Measurements from ENCODE around the gene NPAS2.

Gene NPAS2

DNA sequence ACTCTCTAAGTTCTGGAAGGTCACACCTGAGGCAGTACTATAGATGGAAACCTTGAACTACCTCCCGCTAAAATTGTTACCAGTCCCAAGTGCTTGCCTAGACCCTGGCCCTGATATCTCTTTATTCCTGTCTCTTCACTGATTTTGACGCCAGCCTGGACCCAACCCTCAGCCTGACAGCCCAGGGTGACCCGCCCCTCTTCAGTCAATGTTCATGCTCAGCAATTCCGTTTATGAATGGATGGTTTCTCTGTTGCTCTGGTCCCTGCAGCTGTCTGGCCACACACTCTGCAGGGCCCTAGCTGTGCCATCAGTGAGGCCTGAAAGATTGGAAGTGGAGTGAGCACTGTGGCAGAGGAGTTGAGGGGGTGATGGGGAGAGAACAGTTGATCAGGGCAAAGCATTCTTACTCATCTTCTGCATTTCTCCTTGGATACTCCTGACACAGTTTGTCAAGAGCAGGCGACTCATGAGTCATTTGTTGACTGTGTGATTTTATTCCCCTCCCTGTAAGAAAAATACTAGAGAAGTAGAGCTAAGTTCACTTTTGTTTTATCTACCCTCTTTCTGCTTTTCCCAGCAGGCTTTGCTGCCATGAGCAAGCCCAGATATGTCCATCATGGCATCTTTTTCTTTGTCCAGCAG is 46.0 kb downstream of the NPAS2 start:
- DNase-seq (ENCODE audit: low read depth), result peak; percentile 90

DNA sequence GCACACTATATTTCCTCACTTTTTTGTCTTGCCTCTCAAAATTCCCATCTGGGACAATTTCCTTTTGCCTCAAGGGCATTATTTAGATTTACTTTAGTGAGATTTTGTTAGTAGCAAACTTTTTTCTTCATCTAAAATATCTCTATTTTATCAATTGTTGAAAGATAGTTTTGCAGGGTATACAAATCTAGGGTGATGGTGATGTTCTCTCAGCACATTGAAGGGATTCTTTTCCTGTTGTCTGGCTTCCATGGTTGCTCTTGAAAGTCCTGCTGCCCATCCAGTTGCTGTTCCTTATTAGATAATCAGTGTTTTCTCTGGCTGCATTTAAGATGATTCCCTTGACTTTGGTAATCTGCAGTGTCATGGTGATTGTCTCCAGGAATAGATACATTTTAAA is 48.1 kb downstream of the NPAS2 start:
- TF ChIP-seq, protein P1, sequence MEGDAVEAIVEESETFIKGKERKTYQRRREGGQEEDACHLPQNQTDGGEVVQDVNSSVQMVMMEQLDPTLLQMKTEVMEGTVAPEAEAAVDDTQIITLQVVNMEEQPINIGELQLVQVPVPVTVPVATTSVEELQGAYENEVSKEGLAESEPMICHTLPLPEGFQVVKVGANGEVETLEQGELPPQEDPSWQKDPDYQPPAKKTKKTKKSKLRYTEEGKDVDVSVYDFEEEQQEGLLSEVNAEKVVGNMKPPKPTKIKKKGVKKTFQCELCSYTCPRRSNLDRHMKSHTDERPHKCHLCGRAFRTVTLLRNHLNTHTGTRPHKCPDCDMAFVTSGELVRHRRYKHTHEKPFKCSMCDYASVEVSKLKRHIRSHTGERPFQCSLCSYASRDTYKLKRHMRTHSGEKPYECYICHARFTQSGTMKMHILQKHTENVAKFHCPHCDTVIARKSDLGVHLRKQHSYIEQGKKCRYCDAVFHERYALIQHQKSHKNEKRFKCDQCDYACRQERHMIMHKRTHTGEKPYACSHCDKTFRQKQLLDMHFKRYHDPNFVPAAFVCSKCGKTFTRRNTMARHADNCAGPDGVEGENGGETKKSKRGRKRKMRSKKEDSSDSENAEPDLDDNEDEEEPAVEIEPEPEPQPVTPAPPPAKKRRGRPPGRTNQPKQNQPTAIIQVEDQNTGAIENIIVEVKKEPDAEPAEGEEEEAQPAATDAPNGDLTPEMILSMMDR (conservative IDR thresholded peaks at IDR 0.05; ENCODE audit: control insufficient read depth, insufficient read depth, low read depth, low read length), result no peak
- no peak overlapping the region for H3K4me3 ChIP-seq (ENCODE audit: control insufficient read depth, low read depth, low read length)
- DNase-seq (ENCODE audit: low read depth), result no peak

More for the DNA sequence above, 46.0 kb downstream of the NPAS2 start:
- no peak overlapping the region for H3K4me3 ChIP-seq (ENCODE audit: control insufficient read depth, low read depth, low read length)
- TF ChIP-seq, protein P1 (conservative IDR thresholded peaks at IDR 0.05; ENCODE audit: control insufficient read depth, insufficient read depth, low read depth, low read length), result no peak

DNA sequence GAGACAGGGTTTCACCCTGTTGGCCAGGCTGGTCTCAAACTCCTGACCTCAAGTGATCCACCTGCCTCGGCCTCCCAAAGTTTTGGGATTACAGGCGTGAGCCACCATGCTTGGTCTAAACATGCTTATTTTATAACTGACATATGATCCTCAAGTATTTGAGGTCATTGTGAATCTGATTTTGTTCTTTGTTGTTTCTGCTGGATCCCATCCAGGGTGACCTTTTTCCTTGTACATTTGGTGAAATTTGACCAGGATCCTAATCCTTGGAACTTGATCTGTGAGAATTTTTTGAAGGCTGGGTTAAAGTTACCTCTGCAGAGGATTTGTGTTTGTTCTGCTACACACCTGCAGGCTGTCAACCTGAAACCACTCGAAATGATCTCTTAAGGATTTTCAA is 49.2 kb downstream of the NPAS2 start:
- no peak for DNase-seq (ENCODE audit: low read depth)
- TF ChIP-seq, protein P1 (conservative IDR thresholded peaks at IDR 0.05; ENCODE audit: control insufficient read depth, insufficient read depth, low read depth, low read length), result no peak
- no peak overlapping the region for H3K4me3 ChIP-seq (ENCODE audit: control insufficient read depth, low read depth, low read length)

DNA sequence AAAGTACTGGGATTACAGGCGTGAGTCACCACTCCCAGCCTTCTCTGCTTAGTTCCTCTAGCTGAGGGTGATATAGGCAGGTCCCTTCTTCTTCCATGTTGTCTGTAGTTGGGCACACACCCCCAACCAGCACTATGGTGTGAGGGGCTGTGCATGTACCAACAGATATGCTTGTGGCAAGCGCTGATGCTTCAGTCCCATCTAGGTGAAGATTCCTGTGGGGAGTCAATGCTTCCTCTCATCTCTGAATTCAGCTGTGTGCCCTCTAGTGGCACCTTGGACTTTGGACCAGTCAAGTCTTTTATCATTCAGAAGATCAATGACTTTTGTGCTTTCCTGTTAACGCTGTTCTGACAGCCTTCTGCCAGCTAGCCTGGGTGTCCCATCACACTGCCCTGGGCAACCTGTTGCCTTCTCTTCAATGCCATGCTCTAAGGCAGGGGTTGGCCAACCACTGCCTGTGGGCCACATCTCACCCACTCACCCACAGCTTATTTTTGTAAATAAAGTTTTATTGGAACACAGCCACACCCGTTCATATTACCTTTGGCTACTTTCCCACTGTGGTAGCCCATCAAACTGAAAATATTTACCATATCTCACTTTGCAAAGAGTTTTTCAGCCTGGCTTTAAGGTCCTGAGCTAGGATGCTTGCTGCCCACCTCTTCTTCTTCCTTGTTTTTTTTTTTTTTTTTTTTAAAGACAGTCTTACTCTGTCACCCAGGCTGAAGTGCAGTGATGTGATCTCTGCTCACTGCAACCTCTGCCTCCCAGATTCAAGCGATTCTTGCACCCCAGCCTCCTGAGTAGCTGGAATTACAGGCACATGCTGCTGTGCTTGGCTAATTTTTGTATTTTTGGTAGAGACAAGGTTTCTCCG is 51.0 kb downstream of the NPAS2 start:
- no peak for DNase-seq (ENCODE audit: low read depth)
- TF ChIP-seq, protein P1 (conservative IDR thresholded peaks at IDR 0.05; ENCODE audit: control insufficient read depth, insufficient read depth, low read depth, low read length), result peak; percentile 33
- H3K4me3 ChIP-seq (ENCODE audit: control insufficient read depth, low read depth, low read length), result no peak overlapping the region

DNA sequence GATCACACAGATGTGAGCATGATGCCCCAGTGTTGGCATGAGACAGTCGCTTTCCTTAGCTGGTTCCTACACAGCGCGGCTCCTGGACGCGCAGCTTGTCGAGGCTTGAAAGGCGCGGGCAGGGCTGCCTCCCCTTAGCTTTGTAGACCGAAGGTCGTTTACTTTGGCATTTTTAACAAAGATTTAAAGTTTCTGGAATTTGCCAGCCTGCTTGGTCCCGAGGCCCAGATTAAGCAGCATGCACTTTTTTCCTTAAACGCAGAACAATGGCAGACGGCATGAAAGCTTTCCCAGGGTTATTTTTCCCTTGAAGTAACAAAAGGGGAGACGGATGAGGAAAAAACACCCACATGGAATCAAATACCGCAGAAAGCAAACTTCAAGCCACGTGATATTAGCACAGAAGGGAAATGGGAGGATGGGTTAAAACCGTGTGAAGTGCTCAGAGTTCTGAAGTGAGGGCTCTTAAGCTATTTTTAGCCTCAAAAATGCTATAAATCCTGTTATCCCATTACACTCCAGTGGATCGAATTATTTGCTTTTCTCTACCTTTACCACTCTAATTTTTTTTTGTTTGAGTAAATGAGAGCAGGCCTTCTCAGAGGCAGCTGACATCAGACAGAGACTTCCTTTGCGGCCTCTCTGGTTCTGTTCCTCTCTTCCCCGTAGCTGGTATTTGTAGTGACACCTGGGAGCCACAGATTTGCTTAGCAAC is 55.7 kb downstream of the NPAS2 start:
- H3K4me3 ChIP-seq (ENCODE audit: control insufficient read depth, low read depth, low read length), result no peak overlapping the region
- TF ChIP-seq, protein P1 (conservative IDR thresholded peaks at IDR 0.05; ENCODE audit: control insufficient read depth, insufficient read depth, low read depth, low read length), result no peak
- DNase-seq (ENCODE audit: low read depth), result no peak

DNA sequence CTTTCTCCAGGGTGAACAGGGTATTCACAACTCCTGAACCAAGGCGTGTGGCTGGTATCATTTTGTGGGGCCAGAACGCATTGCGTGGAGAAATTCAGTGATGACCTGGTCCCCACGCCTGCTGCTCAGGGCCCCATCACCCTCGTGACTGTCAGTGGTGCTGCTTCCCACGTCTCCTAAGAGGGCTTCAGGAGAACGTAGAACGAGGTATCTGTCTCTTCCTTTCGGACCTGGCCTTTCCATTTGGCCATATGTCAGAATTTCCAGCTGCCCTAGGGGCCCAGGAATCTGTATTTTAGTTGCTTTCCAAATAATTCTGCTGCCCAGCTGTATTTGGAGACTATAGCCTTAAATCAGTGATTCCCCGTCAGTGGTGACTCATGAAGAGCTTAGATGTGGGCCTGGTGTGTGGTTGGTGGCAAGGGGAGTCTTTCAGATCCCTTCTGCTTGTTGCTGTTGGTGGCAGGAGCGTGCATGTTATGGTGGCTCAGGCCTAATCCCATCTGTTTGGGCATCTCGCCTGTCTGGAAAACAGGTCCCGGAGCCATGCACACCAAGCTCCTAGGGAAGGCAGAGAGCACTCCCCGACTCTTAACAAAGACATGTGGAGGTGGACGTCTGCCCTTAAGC is 56.4 kb downstream of the NPAS2 start:
- H3K4me3 ChIP-seq (ENCODE audit: control insufficient read depth, low read depth, low read length), result no peak overlapping the region
- no peak for DNase-seq (ENCODE audit: low read depth)
- TF ChIP-seq, protein P1 (conservative IDR thresholded peaks at IDR 0.05; ENCODE audit: control insufficient read depth, insufficient read depth, low read depth, low read length), result no peak
